Stimulated activated naive CD8-positive, alpha-beta T cell treated with anti-CD3 and anti-CD28 coated beads, Interleukin-15, amount 100 ng/mL, for 72 hours (primary cell): ENCODE data around the gene TBL3.
"Not testable (repeated sequence)": the region's sequence is repeated elsewhere in the genome, so short reads cannot be mapped to it uniquely, and the experiment has no call there.

ENCODE experiments used
- ATAC-seq: fragments of 150-1000 bp; cut with Tn5 transposase; 2 replicates; pipeline ENCODE4 v1.10.0; 2021; ENCODE audit warnings: mild to moderate bottlenecking, moderate library complexity
- DNase-seq, 2 donors: peaks; one replicate each; pipeline ENCODE4 v3.0.0; 2021 to 2022
- H3K27ac Mint-ChIP-seq, 2 donors: one replicate each; pipeline ENCODE4 v1.8.0; 2022; ENCODE audit warnings: mild to moderate bottlenecking in 2 of 2, mixed read lengths in 2 of 2, moderate library complexity in 2 of 2
- H3K27me3 Mint-ChIP-seq: one replicate; pipeline ENCODE4 v1.8.0; 2022; ENCODE audit warnings: mixed read lengths
- H3K4me1 Mint-ChIP-seq: one replicate; pipeline ENCODE4 v1.8.0; 2022; ENCODE audit warnings: mild to moderate bottlenecking, mixed read lengths
- H3K4me3 Mint-ChIP-seq, 2 donors: one replicate each; pipeline ENCODE4 v1.8.0; 2022; ENCODE audit warnings: mild to moderate bottlenecking in 2 of 2, mixed read lengths in 2 of 2, moderate library complexity in 1 of 2
- H3K9me3 Mint-ChIP-seq, 2 donors: one replicate each; pipeline ENCODE4 v1.8.0; 2022; ENCODE audit warnings: mixed read lengths in 2 of 2

The TBL3 gene

GRCh38 chr16:1957434-1958142 is 14.3 kb upstream of the TBL3 start:
- DNase-seq, ATAC-seq, H3K27me3 Mint-ChIP-seq, H3K9me3 Mint-ChIP-seq: not testable (repeated sequence)
- H3K4me1 Mint-ChIP-seq, result peaks cover 40% of the 10 kb centered on the region
- peak overlapping the region in 1 of 2 donors; percentile 18 for H3K4me3 Mint-ChIP-seq
- peak overlapping the region in 1 of 2 donors; percentile 56 for H3K27ac Mint-ChIP-seq

DNA sequence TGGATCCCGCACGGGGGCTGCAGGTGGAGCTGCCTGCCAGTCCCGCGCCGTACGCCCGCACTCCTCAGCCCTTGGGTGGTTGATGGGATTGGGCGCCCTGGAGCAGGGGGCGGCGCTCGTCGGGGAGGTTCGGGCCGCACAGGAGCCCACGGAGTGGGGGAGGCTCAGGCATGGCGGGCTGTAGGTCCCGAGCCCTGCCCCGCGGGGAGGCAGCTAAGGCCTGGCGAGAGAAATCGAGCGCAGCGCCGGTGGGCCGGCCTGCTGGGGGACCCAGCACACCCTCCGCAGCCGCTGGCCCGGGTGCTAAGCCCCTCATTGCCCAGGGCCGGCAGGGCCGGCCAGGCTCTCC is 13.7 kb upstream of the TBL3 start:
- not testable (repeated sequence) for H3K27me3 Mint-ChIP-seq, DNase-seq, H3K27ac Mint-ChIP-seq, ATAC-seq, H3K9me3 Mint-ChIP-seq
- Mint-ChIP-seq H3K4me1 (peaks cover 42% of the 10 kb centered on the region), H3K4me3 (peak overlapping the region in 1 of 2 donors; percentile 18)

GRCh38 chr16:1958715-1959268 is 13.1 kb upstream of the TBL3 start:
- Mint-ChIP-seq H3K9me3 (no peaks in the 10 kb centered on the region), H3K27ac (peak overlapping the region; percentile 78 to 91), H3K4me3 (peak overlapping the region; percentile 84 to 97), H3K27me3 (no peaks in the 10 kb centered on the region), H3K4me1 (peaks cover 49% of the 10 kb centered on the region)
- ATAC-seq (peak; percentile 6), DNase-seq (peak in 1 of 2 donors; percentile 34)

- Mint-ChIP-seq H3K27me3 (no peaks in the 10 kb centered on the region), H3K4me3 (peak within 1 kb of the TSS; percentile 84 to 97), H3K4me1 (peaks cover 54% of the 10 kb centered on the region), H3K9me3 (no peaks in the 10 kb centered on the region), H3K27ac (peak within 1 kb of the TSS; percentile 91 to 98)
- DNase-seq (peak; percentile 90 to 91), ATAC-seq (peak; percentile 85)
Observed at GRCh38 chr16:1959269-1960039, 12.4 kb upstream of the TBL3 start, which contains the start of gene NDUFB10. Gene NDUFB10 (plus strand): TSS chr16:1959538. CDS start chr16:1959625, 87 bp downstream.

- Mint-ChIP-seq H3K4me1 (peaks cover 60% of the 10 kb centered on the region), H3K9me3 (no peaks in the 10 kb centered on the region), H3K4me3 (peak overlapping the region; percentile 84 to 97), H3K27ac (peak overlapping the region; percentile 91 to 98), H3K27me3 (no peaks in the 10 kb centered on the region)
- DNase-seq (peak in 1 of 2 donors; percentile 40), ATAC-seq (peak; percentile 5)
Observed at GRCh38 chr16:1960665-1961630, 10.9 kb upstream of the TBL3 start.

GRCh38 chr16:1961651-1962067 is 10.2 kb upstream of the TBL3 start:
- ATAC-seq (no peak), DNase-seq (no peak)
- Mint-ChIP-seq H3K4me1 (peaks cover 61% of the 10 kb centered on the region), H3K27me3 (no peaks in the 10 kb centered on the region), H3K27ac (peak overlapping the region in 1 of 2 donors; percentile 72), H3K9me3 (no peaks in the 10 kb centered on the region), H3K4me3 (peak overlapping the region; percentile 94 to 98)

DNA sequence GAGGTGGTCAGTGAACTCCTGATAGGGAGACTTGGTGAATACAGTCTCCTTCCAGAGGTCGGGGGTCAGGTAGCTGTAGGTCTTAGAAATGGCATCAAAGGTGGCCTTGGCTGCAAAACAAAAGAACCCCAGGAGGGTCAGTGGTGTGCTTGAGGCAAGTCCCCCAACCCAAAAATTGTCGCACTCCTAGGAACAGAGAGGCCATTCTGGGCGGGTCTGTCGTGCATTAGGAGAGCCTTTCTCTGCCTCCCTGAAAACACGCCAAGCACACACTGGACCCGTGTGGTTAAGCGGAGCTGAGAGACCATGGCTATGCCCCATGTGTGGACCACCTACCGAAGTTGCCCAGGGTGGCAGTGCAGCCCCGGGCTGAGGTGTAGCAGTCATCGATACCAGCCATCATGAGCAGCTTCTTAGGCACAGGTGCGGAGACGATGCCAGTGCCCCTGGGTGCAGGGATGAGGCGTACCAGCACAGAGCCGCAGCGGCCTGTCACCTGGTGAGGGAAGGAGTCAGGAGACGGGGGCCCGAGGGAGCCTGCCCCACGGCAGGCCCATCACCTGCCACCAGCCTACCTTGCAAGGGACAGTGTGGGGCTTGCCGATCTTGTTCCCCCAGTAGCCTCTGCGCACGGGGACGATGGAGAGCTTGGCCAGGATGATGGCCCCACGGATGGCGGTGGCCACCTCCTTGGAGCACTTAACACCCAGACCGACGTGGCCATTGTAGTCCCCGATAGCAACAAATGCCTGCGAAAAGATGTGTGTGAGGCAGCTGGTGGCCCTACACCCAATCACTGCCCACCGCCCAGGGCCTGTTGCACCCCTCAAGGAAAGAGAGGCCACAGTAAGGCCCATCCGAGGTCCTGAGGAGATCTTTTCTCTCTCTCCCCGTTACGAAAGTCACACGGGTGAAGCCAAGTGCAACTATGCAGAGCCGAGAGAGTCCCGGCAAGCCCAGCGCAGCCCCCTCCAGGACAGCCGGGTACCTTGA is 9.4 kb upstream of the TBL3 start:
- H3K27me3 Mint-ChIP-seq, H3K9me3 Mint-ChIP-seq, ATAC-seq, DNase-seq: not testable (repeated sequence)
- Mint-ChIP-seq H3K4me3 (peak overlapping the region; percentile 94 to 98), H3K4me1 (peaks cover 66% of the 10 kb centered on the region), H3K27ac (peak overlapping the region; percentile 96 to 98)

- peak overlapping the region; percentile 94 to 98 for H3K4me3 Mint-ChIP-seq
- ATAC-seq, result peak; percentile 6
- H3K9me3 Mint-ChIP-seq, result no peaks in the 10 kb centered on the region
- no peaks in the 10 kb centered on the region for H3K27me3 Mint-ChIP-seq
- H3K27ac Mint-ChIP-seq, result peak overlapping the region; percentile 96 to 98
- H3K4me1 Mint-ChIP-seq, result peaks cover 65% of the 10 kb centered on the region
- DNase-seq, result no peak
Observed at GRCh38 chr16:1963806-1964505, 7.9 kb upstream of the TBL3 start.

DNA sequence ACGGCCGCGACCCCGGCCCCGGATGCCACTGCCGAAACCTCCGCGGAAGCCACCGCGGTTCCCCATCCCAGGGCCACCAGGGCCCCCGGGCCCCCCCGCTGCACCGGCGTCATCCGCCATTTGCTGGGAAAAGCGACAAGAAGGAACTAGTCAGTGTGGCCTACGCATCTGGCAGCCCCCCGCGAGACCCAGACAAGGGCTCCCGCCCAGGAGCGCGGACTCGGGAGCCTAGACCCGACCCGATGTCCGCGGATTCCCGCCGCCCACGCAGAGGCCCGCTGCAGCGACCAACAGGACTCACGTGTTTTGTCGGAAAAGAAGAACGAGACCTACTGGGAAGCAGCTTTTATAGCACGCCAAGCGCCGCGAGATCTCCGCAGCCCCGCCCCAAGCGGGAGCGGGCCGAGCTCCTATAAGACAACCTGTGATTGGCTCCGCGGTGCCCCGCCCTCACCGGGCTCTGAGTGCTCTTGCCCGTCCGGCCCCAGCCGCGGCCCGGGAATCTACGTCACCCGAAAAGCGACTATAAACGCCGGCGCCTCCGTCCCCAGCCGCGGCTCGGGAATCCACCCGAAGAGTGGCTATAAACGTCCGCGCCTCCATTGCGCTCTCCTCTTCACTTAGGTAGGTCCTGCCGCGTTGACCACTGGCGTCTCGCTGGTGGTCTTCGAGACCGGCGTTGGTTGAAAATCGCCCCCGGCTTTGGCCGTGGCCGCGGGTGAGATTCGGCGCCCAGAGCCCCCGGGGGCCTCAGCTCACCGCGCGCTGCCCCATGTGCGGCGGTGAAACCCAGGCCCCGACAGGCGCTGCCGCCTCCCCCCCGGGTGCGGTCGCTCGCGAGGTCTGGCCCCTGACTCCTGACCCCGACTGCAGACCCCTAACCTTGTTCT is 7.1 kb upstream of the TBL3 start, which contains the start of gene RPS2:
Gene RPS2, minus strand, starts transcription at position 321 of the 890 bp plus-strand sequence. Its CDS starts 201 bp downstream, at position 120.
- ATAC-seq (peak; percentile 91), DNase-seq (peak; percentile 96 to 99)
- H3K4me1 Mint-ChIP-seq, result peaks cover 60% of the 10 kb centered on the region
- H3K4me3 Mint-ChIP-seq, result peak within 1 kb of the TSS; percentile 94 to 98
- H3K27ac Mint-ChIP-seq, result peak within 1 kb of the TSS; percentile 98
- no peaks in the 10 kb centered on the region for H3K9me3 Mint-ChIP-seq
- no peaks in the 10 kb centered on the region for H3K27me3 Mint-ChIP-seq

- peaks cover 59% of the 10 kb centered on the region for H3K4me1 Mint-ChIP-seq
- peak overlapping the region; percentile 98 for H3K27ac Mint-ChIP-seq
- ATAC-seq, result no peak
- H3K4me3 Mint-ChIP-seq, result peak overlapping the region; percentile 94 to 98
- H3K9me3 Mint-ChIP-seq, result no peaks in the 10 kb centered on the region
- DNase-seq, result peak in 1 of 2 donors; percentile 23
- H3K27me3 Mint-ChIP-seq, result no peaks in the 10 kb centered on the region
Observed at GRCh38 chr16:1965396-1966001, 6.4 kb upstream of the TBL3 start.

GRCh38 chr16:1966460-1966859 is 5.4 kb upstream of the TBL3 start, which contains the start of gene RNF151:
Gene RNF151 (plus strand): TSS chr16:1966856. CDS start chr16:1966882, 26 bp downstream.
- peak within 1 kb of the TSS; percentile 98 for H3K27ac Mint-ChIP-seq
- ATAC-seq (no peak), DNase-seq (no peak)
- no peaks in the 10 kb centered on the region for H3K27me3 Mint-ChIP-seq
- no peaks in the 10 kb centered on the region for H3K9me3 Mint-ChIP-seq
- peaks cover 59% of the 10 kb centered on the region for H3K4me1 Mint-ChIP-seq
- peak within 1 kb of the TSS; percentile 94 to 98 for H3K4me3 Mint-ChIP-seq
